ENCODE results near the gene SH2D4B.

The SH2D4B gene

GRCh38 chr10:80519936-80520650 is 17.6 kb upstream of the SH2D4B start:
- TF ChIP-seq, protein P1, sequence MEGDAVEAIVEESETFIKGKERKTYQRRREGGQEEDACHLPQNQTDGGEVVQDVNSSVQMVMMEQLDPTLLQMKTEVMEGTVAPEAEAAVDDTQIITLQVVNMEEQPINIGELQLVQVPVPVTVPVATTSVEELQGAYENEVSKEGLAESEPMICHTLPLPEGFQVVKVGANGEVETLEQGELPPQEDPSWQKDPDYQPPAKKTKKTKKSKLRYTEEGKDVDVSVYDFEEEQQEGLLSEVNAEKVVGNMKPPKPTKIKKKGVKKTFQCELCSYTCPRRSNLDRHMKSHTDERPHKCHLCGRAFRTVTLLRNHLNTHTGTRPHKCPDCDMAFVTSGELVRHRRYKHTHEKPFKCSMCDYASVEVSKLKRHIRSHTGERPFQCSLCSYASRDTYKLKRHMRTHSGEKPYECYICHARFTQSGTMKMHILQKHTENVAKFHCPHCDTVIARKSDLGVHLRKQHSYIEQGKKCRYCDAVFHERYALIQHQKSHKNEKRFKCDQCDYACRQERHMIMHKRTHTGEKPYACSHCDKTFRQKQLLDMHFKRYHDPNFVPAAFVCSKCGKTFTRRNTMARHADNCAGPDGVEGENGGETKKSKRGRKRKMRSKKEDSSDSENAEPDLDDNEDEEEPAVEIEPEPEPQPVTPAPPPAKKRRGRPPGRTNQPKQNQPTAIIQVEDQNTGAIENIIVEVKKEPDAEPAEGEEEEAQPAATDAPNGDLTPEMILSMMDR (IDR thresholded peaks at IDR 0.05; ENCODE audit: control insufficient read depth, extremely low read depth, insufficient read depth): no peak
- no peak for DNase-seq (ENCODE audit: low read depth)
- H3K4me3 ChIP-seq (ENCODE audit: low read depth, low read length): no peak overlapping the region

DNA sequence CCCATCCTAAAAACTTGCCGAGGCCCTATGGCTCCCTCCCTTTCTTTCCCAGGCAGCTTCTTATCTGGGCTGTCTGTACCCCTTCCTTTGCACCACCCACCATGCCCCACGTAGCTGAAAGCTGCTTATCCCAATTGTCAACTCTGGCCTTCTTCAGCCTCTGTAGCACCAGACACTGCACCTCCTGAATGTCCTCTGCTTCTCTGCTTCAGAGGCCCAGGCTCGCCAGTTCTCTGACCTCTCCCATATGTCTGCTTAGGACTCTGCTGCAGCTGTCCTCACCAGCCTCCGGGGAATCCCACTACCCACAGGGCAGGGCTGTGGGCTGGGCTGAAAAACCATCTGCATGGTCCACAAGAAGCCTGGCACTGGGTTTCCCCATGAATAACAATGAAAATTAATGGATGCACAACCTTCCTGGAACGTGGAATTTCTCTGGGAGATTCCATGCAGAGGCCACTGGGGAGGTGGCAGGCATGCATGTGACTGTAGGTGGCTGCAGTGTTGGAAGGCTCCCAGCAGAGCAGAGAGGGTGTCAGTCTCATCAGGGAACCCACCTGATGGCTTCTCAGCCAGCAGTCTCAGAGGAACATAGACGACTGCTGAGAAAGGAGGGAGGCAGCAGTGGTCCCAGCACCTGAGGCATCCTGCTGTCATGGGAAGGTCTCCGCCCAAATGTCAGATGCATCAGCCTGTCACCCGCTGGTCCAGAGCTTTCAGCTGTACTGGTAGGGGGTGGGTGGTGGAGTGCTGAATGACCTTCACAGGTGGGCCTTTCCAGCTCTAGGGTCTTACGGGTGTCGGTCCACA is 16.8 kb upstream of the SH2D4B start:
- TF ChIP-seq, protein P1 (IDR thresholded peaks at IDR 0.05; ENCODE audit: control insufficient read depth, extremely low read depth, insufficient read depth): no peak
- H3K4me3 ChIP-seq (ENCODE audit: low read depth, low read length): no peak overlapping the region
- no peak for DNase-seq (ENCODE audit: low read depth)

DNA sequence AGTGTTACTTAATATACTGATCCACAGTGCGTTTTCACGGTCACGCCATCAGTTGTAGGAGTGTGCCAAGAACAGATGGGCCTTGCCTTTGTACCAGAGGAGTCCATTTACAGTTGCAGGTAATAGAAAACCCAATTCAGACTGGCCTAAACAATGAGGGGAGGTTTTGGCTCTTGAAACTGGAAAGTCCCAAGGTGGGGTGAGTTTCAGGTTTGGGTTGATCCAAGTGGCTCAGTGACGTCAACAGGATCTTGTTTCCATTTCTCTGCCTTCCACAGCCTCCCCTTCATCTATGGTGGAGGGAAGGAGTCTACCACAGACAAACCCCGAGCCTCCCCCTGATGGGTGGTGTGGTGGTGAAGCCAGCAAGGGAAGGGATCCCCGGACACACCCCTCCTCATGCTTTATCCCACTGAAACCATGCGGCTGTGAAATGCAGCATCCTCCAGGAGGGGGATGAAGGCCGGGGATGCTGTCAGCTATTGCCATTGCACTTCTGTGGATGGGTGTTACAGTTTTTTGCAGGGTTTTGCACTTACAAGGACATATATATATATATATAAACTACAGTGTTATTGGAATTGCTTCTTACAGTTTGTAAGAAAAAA is 14.8 kb upstream of the SH2D4B start:
- no peak overlapping the region for H3K4me3 ChIP-seq (ENCODE audit: low read depth, low read length)
- DNase-seq (ENCODE audit: low read depth): no peak
- TF ChIP-seq, protein P1 (IDR thresholded peaks at IDR 0.05; ENCODE audit: control insufficient read depth, extremely low read depth, insufficient read depth): no peak

DNA sequence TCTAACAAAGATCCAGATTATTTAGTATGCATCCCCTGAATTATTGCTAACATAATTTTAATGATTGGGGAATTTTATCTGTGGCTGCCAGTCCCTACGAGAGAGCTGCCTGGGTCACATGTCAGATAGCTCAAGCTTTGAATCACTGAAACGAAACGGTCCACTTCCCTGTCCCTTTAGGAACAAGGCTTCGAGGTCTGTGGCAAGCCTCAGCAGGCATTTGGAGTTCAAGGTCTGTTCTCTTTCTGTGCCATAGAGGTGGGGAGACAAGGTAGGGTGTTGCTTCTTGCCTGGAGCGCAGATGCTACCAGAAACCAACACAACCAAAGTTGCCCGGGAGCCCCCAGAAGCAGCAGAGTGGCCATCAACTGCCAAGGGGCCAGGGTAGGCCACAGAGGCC is 13.9 kb upstream of the SH2D4B start:
- H3K4me3 ChIP-seq (ENCODE audit: low read depth, low read length): no peak overlapping the region
- no peak for DNase-seq (ENCODE audit: low read depth)
- TF ChIP-seq, protein P1 (IDR thresholded peaks at IDR 0.05; ENCODE audit: control insufficient read depth, extremely low read depth, insufficient read depth): no peak

DNA sequence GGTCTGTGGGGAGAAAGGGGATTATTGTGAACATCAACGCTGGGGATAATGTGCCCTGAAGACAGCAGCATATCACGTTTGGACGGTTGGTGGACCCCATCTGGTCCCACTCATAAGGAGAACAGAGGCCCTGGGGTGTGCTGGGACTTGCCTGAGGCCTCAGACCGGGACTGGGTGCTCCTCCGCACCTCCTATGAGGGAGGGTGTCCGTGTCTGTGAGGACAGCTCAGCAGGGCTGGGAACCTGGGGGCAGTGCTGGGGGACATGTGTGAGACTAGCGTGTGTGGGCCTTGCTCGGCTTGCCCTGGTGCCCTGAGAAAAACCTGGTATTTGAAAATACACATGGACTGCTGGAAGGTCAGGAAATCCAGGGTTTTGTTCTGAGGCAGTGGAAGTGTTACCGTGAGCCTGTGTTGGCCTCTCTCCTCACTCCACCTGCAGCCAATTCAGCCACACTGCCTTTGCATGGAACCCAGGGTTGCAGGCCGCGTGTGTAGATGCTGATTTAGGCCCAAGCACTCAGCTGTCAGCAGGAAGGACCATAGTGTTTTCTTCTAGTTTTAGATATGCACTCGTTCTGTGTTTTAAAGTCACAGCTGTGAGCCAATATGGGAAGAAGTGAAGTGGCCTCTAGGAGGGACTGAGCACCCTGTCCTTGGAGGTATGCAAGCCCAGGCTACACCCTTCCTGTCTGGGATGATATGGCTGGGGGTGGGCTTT is 13.4 kb upstream of the SH2D4B start:
- H3K4me3 ChIP-seq (ENCODE audit: low read depth, low read length): no peak overlapping the region
- TF ChIP-seq, protein P1 (IDR thresholded peaks at IDR 0.05; ENCODE audit: control insufficient read depth, extremely low read depth, insufficient read depth): no peak
- DNase-seq (ENCODE audit: low read depth): no peak

GRCh38 chr10:80526218-80526617 is 11.5 kb upstream of the SH2D4B start:
- TF ChIP-seq, protein P1 (IDR thresholded peaks at IDR 0.05; ENCODE audit: control insufficient read depth, extremely low read depth, insufficient read depth): no peak
- no peak for DNase-seq (ENCODE audit: low read depth)
- H3K4me3 ChIP-seq (ENCODE audit: low read depth, low read length): no peak overlapping the region

Data from LNCaP clone FGC (cell line).